OCI-LY7 (cell line): ENCODE results near the gene PWP1.

Source experiments
- EZH2phosphoT487 ChIP-seq: fragments of 200-600 bp; sonication (generic); IDR thresholded peaks from 2 replicates; pipeline ENCODE4 v1.6.1; 2018; ENCODE audit warnings: low read depth, borderline replicate concordance, mild to moderate bottlenecking, mixed run types, antibody characterized with exemption, low read length, moderate library complexity, mixed read lengths
- TF ChIP-seq, protein P1 (sequence below): fragments of 200-600 bp; sonication (generic); conservative IDR thresholded peaks from 2 replicates; pipeline ENCODE4 v1.5.1; 2014; ENCODE audit warnings: mild to moderate bottlenecking, antibody characterized with exemption, low read length, moderate library complexity, mixed read lengths

GRCh38 chr12:107761502-107761904 is 75.9 kb downstream of the PWP1 start:
- TF ChIP-seq, protein P1, sequence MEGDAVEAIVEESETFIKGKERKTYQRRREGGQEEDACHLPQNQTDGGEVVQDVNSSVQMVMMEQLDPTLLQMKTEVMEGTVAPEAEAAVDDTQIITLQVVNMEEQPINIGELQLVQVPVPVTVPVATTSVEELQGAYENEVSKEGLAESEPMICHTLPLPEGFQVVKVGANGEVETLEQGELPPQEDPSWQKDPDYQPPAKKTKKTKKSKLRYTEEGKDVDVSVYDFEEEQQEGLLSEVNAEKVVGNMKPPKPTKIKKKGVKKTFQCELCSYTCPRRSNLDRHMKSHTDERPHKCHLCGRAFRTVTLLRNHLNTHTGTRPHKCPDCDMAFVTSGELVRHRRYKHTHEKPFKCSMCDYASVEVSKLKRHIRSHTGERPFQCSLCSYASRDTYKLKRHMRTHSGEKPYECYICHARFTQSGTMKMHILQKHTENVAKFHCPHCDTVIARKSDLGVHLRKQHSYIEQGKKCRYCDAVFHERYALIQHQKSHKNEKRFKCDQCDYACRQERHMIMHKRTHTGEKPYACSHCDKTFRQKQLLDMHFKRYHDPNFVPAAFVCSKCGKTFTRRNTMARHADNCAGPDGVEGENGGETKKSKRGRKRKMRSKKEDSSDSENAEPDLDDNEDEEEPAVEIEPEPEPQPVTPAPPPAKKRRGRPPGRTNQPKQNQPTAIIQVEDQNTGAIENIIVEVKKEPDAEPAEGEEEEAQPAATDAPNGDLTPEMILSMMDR = no peak
- no peak for TF ChIP-seq EZH2phosphoT487
